H1 (cell line): ENCODE data around the gene GSC.

Experiments
- CTCF ChIP-seq, 3 experiments: IDR thresholded peaks; 1 replicate in 2 of 3; 2 replicates in 1 of 3; pipeline versions ENCODE4 v1.5.1 to v1.6.1; 2011; ENCODE audit warnings: low read length in 3 of 3, mild to moderate bottlenecking in 3 of 3, inconsistent platforms in 2 of 3, low read depth in 1 of 3, moderate library complexity in 1 of 3; ENCODE audit not compliant: insufficient read depth in 1 of 3; ENCODE audit errors: control extremely low read depth in 1 of 3
- EGR1 ChIP-seq: IDR thresholded peaks from 2 replicates; pipeline ENCODE4 v1.6.1; 2011; ENCODE audit warnings: low read depth, low read length, borderline replicate concordance
- EZH2 ChIP-seq: fragments of 200-600 bp; sonication (generic); IDR thresholded peaks from 2 replicates; pipeline ENCODE4 v1.7.1; 2012; ENCODE audit warnings: low read depth, mild to moderate bottlenecking, moderate library complexity, low read length, inconsistent platforms; ENCODE audit not compliant: severe bottlenecking
- GABPA ChIP-seq: IDR thresholded peaks from 2 replicates; pipeline ENCODE4 v1.6.1; 2011; ENCODE audit warnings: mild to moderate bottlenecking, low read length, moderate library complexity, borderline replicate concordance; ENCODE audit not compliant: insufficient read depth
- GTF2F1 ChIP-seq: IDR thresholded peaks from 2 replicates; pipeline ENCODE4 v1.6.1; 2012; ENCODE audit warnings: low read depth, low read length, improper control_type of control experiment, borderline replicate concordance
- POLR2A ChIP-seq, 2 experiments: IDR thresholded peaks; 1 replicate in 1 of 2; 2 replicates in 1 of 2; pipeline ENCODE4 v1.6.1; 2011; ENCODE audit warnings: low read depth in 2 of 2, low read length in 2 of 2, mild to moderate bottlenecking in 2 of 2; ENCODE audit errors: control extremely low read depth in 1 of 2
- YY1 ChIP-seq: IDR thresholded peaks from 2 replicates; pipeline ENCODE4 v1.6.1; 2011; ENCODE audit warnings: low read depth, mild to moderate bottlenecking, low read length

- no peak for TF ChIP-seq CTCF (IDR thresholded peaks at IDR 0.05; ENCODE audit: control extremely low read depth in 1 of 3, insufficient read depth in 1 of 3, low read depth in 1 of 3, low read length in 3 of 3)
- TF ChIP-seq POLR2A (IDR thresholded peaks at IDR 0.05; ENCODE audit: control extremely low read depth in 1 of 2, low read depth in 2 of 2, low read length in 2 of 2), result no peak
- no peak for TF ChIP-seq EGR1
- no peak for TF ChIP-seq GABPA
- TF ChIP-seq GTF2F1, result no peak
- TF ChIP-seq EZH2, result no peak
- TF ChIP-seq YY1, result no peak
Observed at GRCh38 chr14:94797887-94798286, 28.0 kb upstream of the GSC start.
